Measurements from ENCODE around the gene HDAC7. TPM values are rescaled to one million over a fixed set of nuclear protein-coding genes. Genes with fewer than 3 reads are reported as not detected.

HDAC7 gene
- total and polyA plus RNA-seq, 12 donors, result 26.9 to 75.6 (median 40.3) TPM

- H3K4me1 ChIP-seq, result peaks cover 35 to 90% (median 86%) of the 10 kb centered on the region in 9 donors
- 0 to 1% methylated on average over 38 to 73 of the region's 77 CpGs for WGBS, 2 donors
- H3K36me3 ChIP-seq, result peaks cover 0 to 21% (median 0%) of the 10 kb centered on the region in 9 donors
- no peaks in the 10 kb centered on the region for H3K9me3 ChIP-seq
- H3K4me3 ChIP-seq, result peak overlapping the region; percentile 61 to 91 (median 83)
- TF ChIP-seq, protein P1, sequence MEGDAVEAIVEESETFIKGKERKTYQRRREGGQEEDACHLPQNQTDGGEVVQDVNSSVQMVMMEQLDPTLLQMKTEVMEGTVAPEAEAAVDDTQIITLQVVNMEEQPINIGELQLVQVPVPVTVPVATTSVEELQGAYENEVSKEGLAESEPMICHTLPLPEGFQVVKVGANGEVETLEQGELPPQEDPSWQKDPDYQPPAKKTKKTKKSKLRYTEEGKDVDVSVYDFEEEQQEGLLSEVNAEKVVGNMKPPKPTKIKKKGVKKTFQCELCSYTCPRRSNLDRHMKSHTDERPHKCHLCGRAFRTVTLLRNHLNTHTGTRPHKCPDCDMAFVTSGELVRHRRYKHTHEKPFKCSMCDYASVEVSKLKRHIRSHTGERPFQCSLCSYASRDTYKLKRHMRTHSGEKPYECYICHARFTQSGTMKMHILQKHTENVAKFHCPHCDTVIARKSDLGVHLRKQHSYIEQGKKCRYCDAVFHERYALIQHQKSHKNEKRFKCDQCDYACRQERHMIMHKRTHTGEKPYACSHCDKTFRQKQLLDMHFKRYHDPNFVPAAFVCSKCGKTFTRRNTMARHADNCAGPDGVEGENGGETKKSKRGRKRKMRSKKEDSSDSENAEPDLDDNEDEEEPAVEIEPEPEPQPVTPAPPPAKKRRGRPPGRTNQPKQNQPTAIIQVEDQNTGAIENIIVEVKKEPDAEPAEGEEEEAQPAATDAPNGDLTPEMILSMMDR (IDR thresholded peaks at IDR 0.05), result peak in 8 of 9 donors; percentile 22 to 63 (median 40)
- no peaks in the 10 kb centered on the region for H3K27me3 ChIP-seq
- ATAC-seq (peak; percentile 10 to 46 (median 30)), DNase-seq (peak; percentile 77 to 83)
- intact Hi-C loops (cut with DNase I), result loop anchor here in 2 of 10 donors (1.0 to 5.0 kb wide), 3 partner anchors 17 to 37 kb away; no protein-coding TSS in a partner anchor
- H3K27ac ChIP-seq, result peak overlapping the region; percentile 94 to 100 (median 99)
Measured at GRCh38 chr12:47819138-47819895, 386 bp downstream of the HDAC7 start.

- DNase-seq, result peak in 1 of 2 donors; percentile 44
- Histone ChIP-seq H3K27ac (peak overlapping the region; percentile 94 to 100 (median 99)), H3K4me1 (peaks cover 39 to 90% (median 86%) of the 10 kb centered on the region in 9 donors), H3K4me3 (peak overlapping the region; percentile 61 to 91 (median 83)), H3K27me3 (no peaks in the 10 kb centered on the region), H3K9me3 (no peaks in the 10 kb centered on the region), H3K36me3 (peaks cover 0 to 25% (median 0%) of the 10 kb centered on the region in 9 donors)
- intact Hi-C loops (cut with DNase I), result loop anchor here in 2 of 10 donors (1.0 to 5.0 kb wide), 3 partner anchors 16 to 36 kb away; no protein-coding TSS in a partner anchor
- ATAC-seq, result peak in 5 of 8 donors; percentile 5 to 20 (median 9)
- WGBS, 2 donors, result 12 to 21% methylated on average over 23 of the region's 23 CpGs
- TF ChIP-seq, protein P1 (IDR thresholded peaks at IDR 0.05), result no peak
Measured at GRCh38 chr12:47818467-47819137, 1.1 kb downstream of the HDAC7 start.

DNA sequence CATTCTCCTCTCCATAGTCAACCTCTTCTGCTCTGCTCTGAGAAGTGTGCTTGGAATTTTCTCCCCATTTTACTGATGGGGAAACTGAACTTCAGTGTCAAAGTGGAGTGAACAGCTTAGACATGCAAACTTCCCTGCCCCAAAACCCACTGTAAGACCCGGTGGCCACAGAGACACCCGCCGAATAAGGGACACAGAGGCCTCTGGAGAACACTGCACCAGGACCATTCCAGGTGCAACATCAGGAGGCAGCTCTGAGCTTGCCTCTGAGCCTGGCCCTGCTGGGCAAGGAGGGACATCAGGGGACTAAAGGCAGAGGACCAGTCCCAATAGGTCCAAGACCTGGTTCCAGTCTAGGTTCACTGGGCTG, 1.7 kb downstream of the HDAC7 start:
- DNase-seq (no peak), ATAC-seq (no peak)
- WGBS, 2 donors, result 34 to 54% methylated on average over 3 of the region's 3 CpGs
- peaks cover 0 to 25% (median 0%) of the 10 kb centered on the region in 9 donors for H3K36me3 ChIP-seq
- no peaks in the 10 kb centered on the region for H3K27me3 ChIP-seq
- H3K9me3 ChIP-seq, result no peaks in the 10 kb centered on the region
- peak overlapping the region; percentile 94 to 100 (median 99) for H3K27ac ChIP-seq
- intact Hi-C loops (cut with DNase I), result loop anchor here in 2 of 10 donors (2.0 to 5.0 kb wide), 2 partner anchors 19 to 36 kb away; no protein-coding TSS in a partner anchor
- TF ChIP-seq, protein P1 (IDR thresholded peaks at IDR 0.05), result no peak
- H3K4me3 ChIP-seq, result peak overlapping the region in 9 of 10 donors; percentile 61 to 91 (median 84)
- H3K4me1 ChIP-seq, result peaks cover 43 to 91% (median 86%) of the 10 kb centered on the region in 9 donors
